GM23248 (cell line): ENCODE results near the gene EIF4E3. TPM values are rescaled to one million over a fixed set of nuclear protein-coding genes. Genes with fewer than 3 reads are reported as not detected.

Experiments used
- DNase-seq: peaks from one replicate; pipeline ENCODE4 v3.0.0-alpha.2; 2015
- H2AFZ ChIP-seq: fragments of 200-600 bp; sonication (generic); 2 replicates; pipeline ENCODE4 v1.6.1; 2016; ENCODE audit warnings: antibody characterized with exemption
- H3F3A ChIP-seq: fragments of 200-600 bp; sonication (generic); 2 replicates; pipeline ENCODE4 v1.6.1; 2016; ENCODE audit warnings: mild to moderate bottlenecking, antibody characterized with exemption, mixed run types; ENCODE audit not compliant: insufficient read depth
- H3K27ac ChIP-seq: fragments of 200-600 bp; sonication (generic); 2 replicates; pipeline ENCODE4 v1.5.1; 2016; ENCODE audit warnings: mild to moderate bottlenecking
- H3K27me3 ChIP-seq: fragments of 200-600 bp; sonication (generic); replicated peaks from 2 replicates; pipeline ENCODE4 v1.6.1; 2016; ENCODE audit warnings: mild to moderate bottlenecking; ENCODE audit not compliant: insufficient read depth
- H3K36me3 ChIP-seq: fragments of 200-600 bp; sonication (generic); 2 replicates; pipeline ENCODE4 v1.6.1; 2016; ENCODE audit warnings: low read depth, mild to moderate bottlenecking
- H3K4me1 ChIP-seq: fragments of 200-600 bp; sonication (generic); 2 replicates; pipeline ENCODE4 v1.6.1; 2016; ENCODE audit warnings: mild to moderate bottlenecking; ENCODE audit not compliant: insufficient read depth
- H3K4me2 ChIP-seq: fragments of 200-600 bp; sonication (generic); one replicate; pipeline ENCODE4 v1.6.1; 2016; ENCODE audit warnings: mild to moderate bottlenecking; ENCODE audit not compliant: unreplicated experiment
- H3K4me3 ChIP-seq: fragments of 200-600 bp; sonication (generic); 2 replicates; pipeline ENCODE4 v1.5.1; 2016; ENCODE audit warnings: mild to moderate bottlenecking
- H3K79me2 ChIP-seq: fragments of 200-600 bp; sonication (generic); 2 replicates; pipeline ENCODE4 v1.6.1; 2016; ENCODE audit warnings: mild to moderate bottlenecking; ENCODE audit not compliant: insufficient read depth
- H3K9ac ChIP-seq: fragments of 200-600 bp; sonication (generic); 2 replicates; pipeline ENCODE4 v1.6.1; 2016; ENCODE audit warnings: mild to moderate bottlenecking
- H3K9me2 ChIP-seq: fragments of 200-600 bp; sonication (generic); 2 replicates; pipeline ENCODE4 v1.6.1; 2016; ENCODE audit warnings: mixed run types, mild to moderate bottlenecking, moderate library complexity; ENCODE audit not compliant: insufficient read depth
- H3K9me3 ChIP-seq: fragments of 200-600 bp; sonication (generic); one replicate; pipeline ENCODE4 v1.6.1; 2017; ENCODE audit warnings: low read depth
- H4K20me1 ChIP-seq: fragments of 200-600 bp; sonication (generic); 2 replicates; pipeline ENCODE4 v1.6.0; 2016; ENCODE audit not compliant: insufficient read depth
- EZH2 ChIP-seq: fragments of 200-600 bp; sonication (generic); IDR thresholded peaks from 2 replicates; pipeline ENCODE4 v1.6.1; 2018; ENCODE audit warnings: antibody characterized with exemption, mild to moderate bottlenecking; ENCODE audit not compliant: insufficient read depth, poor library complexity, severe bottlenecking
- EZH2phosphoT487 ChIP-seq: fragments of 200-600 bp; sonication (generic); IDR thresholded peaks from 2 replicates; pipeline ENCODE4 v1.6.1; 2018; ENCODE audit warnings: antibody characterized with exemption, moderate library complexity, mild to moderate bottlenecking, low read depth; ENCODE audit not compliant: insufficient read depth
- WGBS, 2 experiments: methylation state at CpG; one replicate each; pipeline ENCODE4 v1.1.6; 2015 to 2017; ENCODE audit warnings: low lambda C conversion rate in 2 of 2, low coverage in 1 of 2; ENCODE audit errors: missing lambda C conversion rate in 2 of 2; 5-methylcytosine and 5-hydroxymethylcytosine counted together
- in situ Hi-C: fragments of 300-500 bp; cut with MboI; formaldehyde crosslinking; loops from 2 replicates; pipeline ENCODE4 v1.15.0; 2020
- polyA plus RNA-seq: library from polyadenylated mRNA; unstranded; fragments of >200 nt; fragmentation: Nextera tagmentation; extraction: Ambion mirVana; gene quantifications from 2 replicates; pipeline ENCODE4 v1.2.1, GENCODE V29; 2016
- total RNA-seq: library from RNA; depleted of rRNA; stranded (reverse); fragments of >200 nt; shearing (Covaris generic); gene quantifications from 2 replicates; pipeline ENCODE4 v1.2.3, GENCODE V29; 2014

The EIF4E3 gene
- total and polyA plus RNA-seq, 2 experiments from 2014 or later = 1.1 TPM

GRCh38 chr3:71742621-71743020, 17.4 kb upstream of the EIF4E3 start:
- Histone ChIP-seq H3K9me3 (peaks cover 16% of the 10 kb centered on the region), H4K20me1 (no peaks in the 10 kb centered on the region), H3K36me3 (no peaks in the 10 kb centered on the region), H3K4me2 (no peak overlapping the region), H3K27me3 (peaks cover 13% of the 10 kb centered on the region; the same call in 1 of the 2 replicates), H2AFZ (no peak overlapping the region), H3K4me1 (no peaks in the 10 kb centered on the region), H3K79me2 (no peaks in the 10 kb centered on the region), H3K4me3 (no peak overlapping the region), H3F3A (no peaks in the 10 kb centered on the region), H3K9me2 (no peaks in the 10 kb centered on the region), H3K27ac (no peak overlapping the region), H3K9ac (no peak overlapping the region)
- WGBS, 2 experiments = 81 to 82% methylated on average over 1 of the region's 1 CpG
- in situ Hi-C loops = no loop called here
- TF ChIP-seq EZH2phosphoT487 (no peak), EZH2 (no peak)
- DNase-seq = no peak

GRCh38 chr3:71734881-71735280, 9.7 kb upstream of the EIF4E3 start:
- in situ Hi-C loops = loop anchor here (10.0 kb wide), 1 partner anchor 1090 kb away; no protein-coding TSS in a partner anchor

GRCh38 chr3:71733319-71733718, 8.1 kb upstream of the EIF4E3 start:
- H3K9me2 ChIP-seq = no peaks in the 10 kb centered on the region
- H3K4me3 ChIP-seq = no peak overlapping the region
- no peaks in the 10 kb centered on the region for H3K79me2 ChIP-seq
- in situ Hi-C loops = loop anchor here (10.0 kb wide), 1 partner anchor 1091 kb away; no protein-coding TSS in a partner anchor
- no peak overlapping the region for H2AFZ ChIP-seq
- H3K9ac ChIP-seq = no peak overlapping the region
- no peak for TF ChIP-seq EZH2phosphoT487
- TF ChIP-seq EZH2 = no peak
- H3F3A ChIP-seq = peaks cover 5% of the 10 kb centered on the region; the same call in 1 of the 2 replicates
- H3K4me2 ChIP-seq = no peak overlapping the region
- H3K27ac ChIP-seq = no peak overlapping the region
- no peak for DNase-seq
- H3K9me3 ChIP-seq = no peaks in the 10 kb centered on the region
- no peaks in the 10 kb centered on the region for H4K20me1 ChIP-seq
- 0 out of 2 replicates have a peak, but pooled peaks cover 5% of the 10 kb centered on the region for H3K4me1 ChIP-seq
- no peaks in the 10 kb centered on the region for H3K36me3 ChIP-seq
- peaks cover 43% of the 10 kb centered on the region for H3K27me3 ChIP-seq
- 53 to 58% methylated on average over 2 of the region's 2 CpGs for WGBS, 2 experiments

More at GRCh38 chr3:71734881-71735280, 9.7 kb upstream of the EIF4E3 start:
- no peak overlapping the region for H3K4me2 ChIP-seq
- H3K4me1 ChIP-seq = no peaks in the 10 kb centered on the region
- no peak for DNase-seq
- no peaks in the 10 kb centered on the region for H3F3A ChIP-seq
- 31 to 36% methylated on average over 1 of the region's 1 CpG for WGBS, 2 experiments
- TF ChIP-seq EZH2phosphoT487 (no peak), EZH2 (no peak)
- H3K36me3 ChIP-seq = no peaks in the 10 kb centered on the region
- H3K9ac ChIP-seq = no peak overlapping the region
- peaks cover 45% of the 10 kb centered on the region for H3K27me3 ChIP-seq
- no peaks in the 10 kb centered on the region for H4K20me1 ChIP-seq
- H2AFZ ChIP-seq = no peak overlapping the region
- H3K27ac ChIP-seq = no peak overlapping the region
- H3K9me2 ChIP-seq = no peaks in the 10 kb centered on the region
- H3K79me2 ChIP-seq = no peaks in the 10 kb centered on the region
- H3K9me3 ChIP-seq = no peaks in the 10 kb centered on the region
- no peak overlapping the region for H3K4me3 ChIP-seq

- H3K27me3 ChIP-seq = peaks cover 36% of the 10 kb centered on the region
- WGBS, 2 experiments = 52 to 61% methylated on average over 4 of the region's 4 CpGs
- H2AFZ ChIP-seq = no peak overlapping the region
- 0 out of 2 replicates have a peak, but pooled peaks cover 5% of the 10 kb centered on the region for H3K4me1 ChIP-seq
- no peaks in the 10 kb centered on the region for H3K79me2 ChIP-seq
- no peaks in the 10 kb centered on the region for H3K9me3 ChIP-seq
- TF ChIP-seq EZH2 = no peak
- TF ChIP-seq EZH2phosphoT487 = no peak
- H3K36me3 ChIP-seq = no peaks in the 10 kb centered on the region
- no peaks in the 10 kb centered on the region for H4K20me1 ChIP-seq
- no peak for DNase-seq
- no peak overlapping the region for H3K27ac ChIP-seq
- no peak overlapping the region for H3K4me2 ChIP-seq
- no peaks in the 10 kb centered on the region for H3K9me2 ChIP-seq
- H3K4me3 ChIP-seq = no peak overlapping the region
- H3F3A ChIP-seq = peaks cover 5% of the 10 kb centered on the region; the same call in 1 of the 2 replicates
- no peak overlapping the region for H3K9ac ChIP-seq
- in situ Hi-C loops = loop anchor here (10.0 kb wide), 1 partner anchor 1092 kb away; no protein-coding TSS in a partner anchor
Observed at GRCh38 chr3:71732637-71733036, 7.4 kb upstream of the EIF4E3 start.
